A549 (cell line): ENCODE results near the gene AFDN. TPM values are rescaled to one million over a fixed set of nuclear protein-coding genes. Genes with fewer than 3 reads are reported as not detected.

Experiments
- ATAC-seq, 2 experiments: fragments of 200-7000 bp in 1 of 2; fragments of >200 bp in 1 of 2; cut with Nextera tagmentation in 1 of 2; cut with Tn5 transposase in 1 of 2; 3 replicates each; pipeline versions ENCODE4 v1.8.0 to v1.9.1; 2018 to 2020; ENCODE audit warnings: mild to moderate bottlenecking in 1 of 2, moderate library complexity in 1 of 2
- CTCF ChIA-PET: fragments of 300-600 bp; sonication (Branson Sonifier 250); formaldehyde crosslinking; extraction: SDS; loops from one replicate; lab custom pipeline; 2021; ENCODE audit warnings: antibody characterized with exemption, inconsistent platforms; lab: Yijun Ruan, JAX
- POLR2A ChIA-PET: fragments of 350-600 bp; formaldehyde crosslinking; extraction: SDS; loops from one replicate; lab custom pipeline; 2021; ENCODE audit warnings: antibody characterized with exemption, inconsistent platforms; lab: Yijun Ruan, JAX
- DNase-seq, 2 experiments: peaks; one replicate each; pipeline versions ENCODE4 v3.0.0 to v3.0.0-alpha.2; 2011 to 2016; ENCODE audit warnings: low read depth in 1 of 2, low spot score in 1 of 2
- FAIRE-seq: peaks from 2 replicates; lab custom pipeline; 2011; peaks lifted over from hg19 to GRCh38; lab: Jason Lieb, UNC
- H3K27ac ChIP-seq, 2 experiments: fragments of >200 bp; sonication (Bioruptor Twin); formaldehyde crosslinking; 3 replicates each; pipeline ENCODE4 v1.5.1; 2016 to 2017
- H3K4me1 ChIP-seq: fragments of >200 bp; sonication (Bioruptor Twin); formaldehyde crosslinking; 3 replicates; pipeline ENCODE4 v1.6.1; 2016
- H3K4me2 ChIP-seq: fragments of >200 bp; sonication (Bioruptor Twin); formaldehyde crosslinking; 3 replicates; pipeline ENCODE4 v1.6.1; 2016
- H3K4me3 ChIP-seq: fragments of >200 bp; sonication (Bioruptor Twin); formaldehyde crosslinking; 3 replicates; pipeline ENCODE4 v1.5.1; 2016
- H3K9me3 ChIP-seq: fragments of >200 bp; sonication (Bioruptor Twin); formaldehyde crosslinking; 3 replicates; pipeline ENCODE4 v1.6.1; 2016
- BCL3 ChIP-seq: fragments of >200 bp; sonication (Bioruptor Twin); formaldehyde crosslinking; IDR thresholded peaks from 3 replicates; pipeline ENCODE4 v1.6.1; 2016
- BHLHE40 ChIP-seq: IDR thresholded peaks from 2 replicates; pipeline ENCODE4 v1.6.1; 2012; ENCODE audit warnings: low read depth, low read length, inconsistent platforms
- CBX2 ChIP-seq: fragments of 200-600 bp; sonication (generic); IDR thresholded peaks from 2 replicates; pipeline ENCODE4 v1.6.1; 2016; ENCODE audit warnings: low read depth, mild to moderate bottlenecking, borderline replicate concordance
- CBX8 ChIP-seq: fragments of 200-600 bp; sonication (generic); IDR thresholded peaks from 2 replicates; pipeline ENCODE4 v1.6.1; 2016
- CHD2 ChIP-seq: fragments of 150-350 bp; IDR thresholded peaks from 2 replicates; pipeline ENCODE4 v1.6.1; 2014; ENCODE audit warnings: low read length; ENCODE audit not compliant: partially characterized antibody
- CHD4 ChIP-seq: fragments of 200-600 bp; sonication (generic); IDR thresholded peaks from 2 replicates; pipeline ENCODE4 v1.6.1; 2016; ENCODE audit warnings: antibody characterized with exemption, mild to moderate bottlenecking, borderline replicate concordance
- CTCF ChIP-seq: fragments of >200 bp; sonication (Bioruptor Twin); formaldehyde crosslinking; IDR thresholded peaks from 3 replicates; pipeline ENCODE4 v1.5.1; 2016
- EHF ChIP-seq: fragments of 250-450 bp; sonication (Bioruptor Pico); IDR thresholded peaks from 2 replicates; pipeline ENCODE4 v1.5.0; 2020; ENCODE audit warnings: mild to moderate bottlenecking
- EP300 ChIP-seq, 2 experiments: fragments of >200 bp; sonication (Bioruptor Twin); formaldehyde crosslinking; IDR thresholded peaks; 2 replicates in 1 of 2; 3 replicates in 1 of 2; pipeline ENCODE4 v1.6.1; 2016 to 2017
- ESRRA ChIP-seq: fragments of 150-350 bp; IDR thresholded peaks from 2 replicates; pipeline ENCODE4 v1.6.1; 2014; ENCODE audit warnings: mild to moderate bottlenecking, low read length, borderline replicate concordance
- FOSB ChIP-seq: fragments of 250-450 bp; sonication (Bioruptor Pico); IDR thresholded peaks from 2 replicates; pipeline ENCODE4 v1.5.0; 2020; ENCODE audit warnings: mild to moderate bottlenecking, moderate library complexity
- FOSL2 ChIP-seq, 2 experiments: fragments of 450-650 bp in 1 of 2; fragments of >200 bp in 1 of 2; sonication (Bioruptor Twin) in 1 of 2; formaldehyde crosslinking; IDR thresholded peaks; 2 replicates each; pipeline versions ENCODE4 v1.5.0 to v1.6.1; 2016 to 2020; ENCODE audit warnings: mild to moderate bottlenecking in 1 of 2, moderate library complexity in 1 of 2
- FOXS1 ChIP-seq: fragments of 250-450 bp; sonication (Bioruptor Pico); IDR thresholded peaks from 2 replicates; pipeline ENCODE4 v1.5.0; 2020; ENCODE audit warnings: mild to moderate bottlenecking, moderate library complexity
- GATA3 ChIP-seq: IDR thresholded peaks from 2 replicates; pipeline ENCODE4 v1.6.1; 2012; ENCODE audit warnings: borderline replicate concordance
- HES2 ChIP-seq: fragments of >200 bp; sonication (Bioruptor Twin); formaldehyde crosslinking; IDR thresholded peaks from 2 replicates; pipeline ENCODE4 v1.6.1; 2016
- HEYL ChIP-seq: fragments of 250-450 bp; sonication (Bioruptor Pico); IDR thresholded peaks from 2 replicates; pipeline ENCODE4 v1.8.0; 2021; ENCODE audit warnings: mild to moderate bottlenecking, moderate library complexity
- HOXA7 ChIP-seq: fragments of 250-450 bp; sonication (Bioruptor Pico); IDR thresholded peaks from 2 replicates; pipeline ENCODE4 v1.5.0; 2020; ENCODE audit warnings: mild to moderate bottlenecking, moderate library complexity
- JUNB ChIP-seq: fragments of >200 bp; sonication (Bioruptor Twin); formaldehyde crosslinking; IDR thresholded peaks from 2 replicates; pipeline ENCODE4 v1.6.1; 2016
- MAFK ChIP-seq: fragments of 450-650 bp; IDR thresholded peaks from 2 replicates; pipeline ENCODE4 v1.6.1; 2014; ENCODE audit not compliant: partially characterized antibody
- MAX ChIP-seq: IDR thresholded peaks from 2 replicates; pipeline ENCODE4 v1.6.1; 2012
- MYC ChIP-seq: IDR thresholded peaks from 2 replicates; pipeline ENCODE4 v1.6.1; 2012; ENCODE audit warnings: mild to moderate bottlenecking, inconsistent platforms, low read length, improper control_type of control experiment, borderline replicate concordance
- NPAS2 ChIP-seq: fragments of 250-450 bp; sonication (Bioruptor Pico); IDR thresholded peaks from 2 replicates; pipeline ENCODE4 v1.8.0; 2022; ENCODE audit warnings: mild to moderate bottlenecking, moderate library complexity, borderline replicate concordance
- PHF8 ChIP-seq: fragments of 200-600 bp; sonication (generic); IDR thresholded peaks from 2 replicates; pipeline ENCODE4 v1.6.1; 2016; ENCODE audit warnings: low read depth, mild to moderate bottlenecking, antibody characterized with exemption, moderate library complexity, borderline replicate concordance
- POLR2A ChIP-seq: IDR thresholded peaks from 2 replicates; pipeline ENCODE4 v1.6.1; 2012; ENCODE audit warnings: mild to moderate bottlenecking, low read length
- RCOR1 ChIP-seq: fragments of 150-350 bp; IDR thresholded peaks from 2 replicates; pipeline ENCODE4 v1.6.1; 2014; ENCODE audit warnings: antibody characterized with exemption, low read length, low read depth
- RFX5 ChIP-seq: fragments of 450-650 bp; IDR thresholded peaks from 2 replicates; pipeline ENCODE4 v1.7.1; 2014; ENCODE audit warnings: antibody characterized with exemption, mild to moderate bottlenecking, moderate library complexity
- SMC3 ChIP-seq: fragments of >200 bp; sonication (Bioruptor Twin); formaldehyde crosslinking; IDR thresholded peaks from 3 replicates; pipeline ENCODE4 v1.6.1; 2018; ENCODE audit warnings: inconsistent platforms
- SREBF2 ChIP-seq: fragments of 450-650 bp; IDR thresholded peaks from 2 replicates; pipeline ENCODE4 v1.6.1; 2014; ENCODE audit warnings: mild to moderate bottlenecking, moderate library complexity
- TFCP2L1 ChIP-seq: fragments of 250-450 bp; sonication (Bioruptor Pico); IDR thresholded peaks from 2 replicates; pipeline ENCODE4 v1.5.0; 2021; ENCODE audit warnings: mild to moderate bottlenecking
- TP53 ChIP-seq: fragments of 250-450 bp; sonication (Bioruptor Pico); IDR thresholded peaks from 2 replicates; pipeline ENCODE4 v1.5.0; 2021; ENCODE audit warnings: mild to moderate bottlenecking, moderate library complexity
- ZC3H11A ChIP-seq: fragments of 450-650 bp; IDR thresholded peaks from 2 replicates; pipeline ENCODE4 v1.6.1; 2014; ENCODE audit warnings: antibody characterized with exemption, mild to moderate bottlenecking
- ZFP36 ChIP-seq: fragments of 450-650 bp; IDR thresholded peaks from 2 replicates; pipeline ENCODE4 v1.6.1; 2014; ENCODE audit warnings: borderline replicate concordance; ENCODE audit not compliant: partially characterized antibody
- ZNF302 ChIP-seq: fragments of 250-450 bp; sonication (Bioruptor Pico); IDR thresholded peaks from 2 replicates; pipeline ENCODE4 v1.9.0; 2021; ENCODE audit warnings: inconsistent platforms, mild to moderate bottlenecking, moderate library complexity
- WGBS: methylation state at CpG from one replicate; pipeline ENCODE4 v1.1.6; 2017; ENCODE audit errors: missing lambda C conversion rate; 5-methylcytosine and 5-hydroxymethylcytosine counted together
- polyA plus RNA-seq, 4 experiments: library from polyadenylated mRNA; depleted of rRNA in 3 of 4; stranded (reverse); fragments of >200 nt; fragmentation: RNase III in 1 of 4; extraction: RNeasy Plus Mini Kit Qiagen cat#74134 plus additional on column Dnase treatment in 1 of 4; gene quantifications; 2 replicates in 3 of 4; 3 replicates in 1 of 4; pipeline ENCODE4 v1.2.3, GENCODE V29; 2011 to 2017
- TF ChIP-seq, protein P1 (sequence below): fragments of 250-450 bp; sonication (Bioruptor Pico); IDR thresholded peaks from 2 replicates; pipeline ENCODE4 v1.5.0; 2021; ENCODE audit warnings: mild to moderate bottlenecking, moderate library complexity, borderline replicate concordance

Gene AFDN
- polyA plus RNA-seq, 2 of the 4 experiments (the other 2 are of a cell fraction): 17.5 to 40.8 TPM

GRCh38 chr6:168004023-168004422, 177.3 kb downstream of the AFDN start:
- peaks cover 6% of the 10 kb centered on the region; the same call in 2 of the 3 replicates for H3K4me1 ChIP-seq
- ATAC-seq: no peak
- TF ChIP-seq BCL3 (no peak), CTCF (no peak), NPAS2 (no peak), SREBF2 (no peak), EHF (no peak), ZFP36 (no peak), FOXS1 (no peak), ESRRA (no peak), MYC (no peak), HEYL (CRISPR knock-in tag) (no peak), SMC3 (no peak), FOSB (CRISPR knock-in tag) (no peak), CBX2 (no peak), TP53 (CRISPR knock-in tag) (no peak), MAX (no peak), JUNB (no peak), BHLHE40 (no peak), HES2 (no peak)
- TF ChIP-seq, all 56 proteins: peak for 0
- 87% methylated on average over 7 of the region's 7 CpGs for WGBS
- H3K4me3 ChIP-seq: no peak overlapping the region
- H3K9me3 ChIP-seq: 0 out of 3 replicates have a peak, but pooled peaks cover 3% of the 10 kb centered on the region
- no peak overlapping the region for H3K27ac ChIP-seq
- no peak overlapping the region for H3K4me2 ChIP-seq
- POLR2A ChIA-PET: no interaction called here
- no peak for DNase-seq
- CTCF ChIA-PET: no interaction called here
- no peak for FAIRE-seq

DNA sequence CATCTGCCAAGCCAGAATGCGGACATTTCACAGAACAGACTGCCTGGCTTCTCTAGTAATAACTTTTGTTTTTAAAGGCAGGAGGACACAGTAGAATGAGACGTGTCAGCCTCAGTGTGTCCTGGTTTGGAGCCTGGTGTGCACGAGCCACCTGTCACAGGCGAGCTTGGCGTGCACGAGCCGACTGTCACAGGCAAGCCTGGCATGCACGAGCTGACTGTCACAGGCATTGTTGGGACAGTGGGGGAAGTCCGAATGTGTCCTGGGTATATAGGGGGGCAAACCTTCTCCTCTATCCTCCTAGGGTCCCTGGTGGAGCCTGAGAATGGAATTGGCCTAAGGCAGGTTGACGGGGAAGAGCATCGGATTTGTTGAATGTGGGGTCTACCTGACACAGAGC, 178.2 kb downstream of the AFDN start:
- FAIRE-seq: no peak

DNA sequence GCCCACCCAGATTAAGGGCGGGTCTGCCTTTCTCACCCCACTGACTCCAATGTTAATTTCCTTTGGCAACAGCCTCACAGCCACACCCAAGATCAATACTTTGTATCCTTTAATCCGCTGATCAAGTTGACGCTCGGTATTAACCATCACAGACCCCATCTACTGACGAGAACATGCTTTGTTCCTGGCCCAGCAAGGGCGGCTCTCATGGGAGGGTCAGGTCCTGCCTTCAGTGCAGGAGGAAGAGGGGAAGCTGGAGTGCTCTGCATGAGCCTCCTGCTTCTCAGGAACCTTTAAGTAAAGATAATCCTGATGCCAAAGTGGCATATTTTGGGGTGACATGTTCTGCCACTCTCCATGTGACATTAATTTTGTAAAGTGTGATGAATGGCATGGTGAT, 179.1 kb downstream of the AFDN start:
- POLR2A ChIA-PET: no interaction called here
- TF ChIP-seq ZC3H11A: no peak
- no peak for TF ChIP-seq TFCP2L1
- TF ChIP-seq, protein P1, sequence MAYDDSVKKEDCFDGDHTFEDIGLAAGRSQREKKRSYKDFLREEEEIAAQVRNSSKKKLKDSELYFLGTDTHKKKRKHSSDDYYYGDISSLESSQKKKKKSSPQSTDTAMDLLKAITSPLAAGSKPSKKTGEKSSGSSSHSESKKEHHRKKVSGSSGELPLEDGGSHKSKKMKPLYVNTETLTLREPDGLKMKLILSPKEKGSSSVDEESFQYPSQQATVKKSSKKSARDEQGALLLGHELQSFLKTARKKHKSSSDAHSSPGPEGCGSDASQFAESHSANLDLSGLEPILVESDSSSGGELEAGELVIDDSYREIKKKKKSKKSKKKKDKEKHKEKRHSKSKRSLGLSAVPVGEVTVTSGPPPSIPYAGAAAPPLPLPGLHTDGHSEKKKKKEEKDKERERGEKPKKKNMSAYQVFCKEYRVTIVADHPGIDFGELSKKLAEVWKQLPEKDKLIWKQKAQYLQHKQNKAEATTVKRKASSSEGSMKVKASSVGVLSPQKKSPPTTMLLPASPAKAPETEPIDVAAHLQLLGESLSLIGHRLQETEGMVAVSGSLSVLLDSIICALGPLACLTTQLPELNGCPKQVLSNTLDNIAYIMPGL (CRISPR knock-in tag): no peak
- no peak for TF ChIP-seq ZNF302 (CRISPR knock-in tag)
- no peak for TF ChIP-seq CHD4
- no peak for TF ChIP-seq MAFK
- no peak for TF ChIP-seq NPAS2
- TF ChIP-seq MAX: no peak
- TF ChIP-seq SREBF2: no peak
- no peak for TF ChIP-seq POLR2A
- TF ChIP-seq PHF8: no peak
- no peak for TF ChIP-seq RCOR1
- TF ChIP-seq RFX5: no peak
- TF ChIP-seq, all 56 proteins: peak for 0
- CTCF ChIA-PET: no interaction called here
- Histone ChIP-seq H3K27ac (no peak overlapping the region), H3K4me2 (no peak overlapping the region), H3K4me1 (peaks cover 6% of the 10 kb centered on the region; the same call in 2 of the 3 replicates), H3K4me3 (no peak overlapping the region), H3K9me3 (peaks cover 10% of the 10 kb centered on the region; the same call in 2 of the 3 replicates)
- FAIRE-seq (no peak), ATAC-seq (no peak), DNase-seq (no peak)
- 90% methylated on average over 6 of the region's 6 CpGs for WGBS

More for the DNA sequence above, 178.2 kb downstream of the AFDN start:
- ATAC-seq (no peak), DNase-seq (no peak)
- WGBS: 92% methylated on average over 9 of the region's 11 CpGs
- Histone ChIP-seq H3K4me2 (no peak overlapping the region), H3K9me3 (peaks cover 3% of the 10 kb centered on the region; the same call in 1 of the 3 replicates), H3K27ac (no peak overlapping the region), H3K4me3 (no peak overlapping the region), H3K4me1 (peaks cover 6% of the 10 kb centered on the region; the same call in 2 of the 3 replicates)
- ChIA-PET CTCF (no interaction called here), POLR2A (no interaction called here)
- TF ChIP-seq SMC3: no peak
- no peak for TF ChIP-seq CHD4
- TF ChIP-seq HOXA7 (CRISPR knock-in tag): no peak
- TF ChIP-seq JUNB: no peak
- TF ChIP-seq SREBF2: no peak
- no peak for TF ChIP-seq PHF8
- no peak for TF ChIP-seq CHD2
- no peak for TF ChIP-seq EP300 (IDR thresholded peaks at IDR 0.05)
- TF ChIP-seq FOSL2 (IDR thresholded peaks at IDR 0.05): no peak
- no peak for TF ChIP-seq FOSL2 (CRISPR knock-in tag; IDR thresholded peaks at IDR 0.05)
- no peak for TF ChIP-seq GATA3
- TF ChIP-seq CBX8: no peak
